ENCODE data around the gene NFKBIE.

GRCh38 chr6:44229376-44230033 lies 35.8 kb downstream of the NFKBIE start:
- no peak for TF ChIP-seq SMAD2 (IDR thresholded peaks at IDR 0.05; ENCODE audit: low read depth, low read length)
- TF ChIP-seq STAT5A (IDR thresholded peaks at IDR 0.05; ENCODE audit: borderline replicate concordance, low read length) = no peak
